Measurements from ENCODE around the gene RBM20.
"Not testable (repeated sequence)": the region's sequence is repeated elsewhere in the genome, so short reads cannot be mapped to it uniquely, and the experiment has no call there.

Gene RBM20

DNA sequence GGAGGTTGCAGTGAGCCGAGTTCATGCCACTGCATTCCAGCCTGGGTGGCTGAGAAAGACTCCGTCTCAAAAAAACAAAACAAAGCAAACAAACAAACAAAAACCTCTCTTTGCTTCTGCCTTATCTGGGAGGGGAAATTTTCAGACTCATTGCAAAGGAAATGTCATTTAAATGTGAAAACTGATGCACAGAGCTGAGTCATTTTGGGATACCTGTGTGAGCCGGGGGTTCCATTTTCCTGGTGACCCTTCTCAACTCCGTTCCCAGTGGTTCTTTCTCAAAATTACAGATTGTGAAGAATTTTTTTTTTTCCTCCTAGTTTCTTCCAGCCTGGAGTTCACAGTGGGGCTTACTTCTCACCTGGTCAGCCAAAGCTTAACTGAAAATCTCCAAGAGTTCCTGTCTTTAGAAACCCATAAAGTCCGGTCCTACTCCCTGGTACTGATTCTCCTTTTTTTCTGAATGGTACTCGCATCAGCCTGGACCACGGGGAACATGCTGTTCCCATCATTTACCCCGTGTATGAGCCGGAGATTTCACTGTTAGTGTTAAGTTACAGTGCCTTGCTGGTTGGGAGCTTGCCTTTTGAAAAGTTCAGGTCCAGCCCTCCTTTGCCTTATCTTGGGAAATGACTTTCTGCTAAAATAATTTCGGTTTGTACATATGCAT, 56.9 kb downstream of the RBM20 start:
- in situ Hi-C loops (cut with MboI; ENCODE audit: low sequenced_read_pairs) = no loop called here

DNA sequence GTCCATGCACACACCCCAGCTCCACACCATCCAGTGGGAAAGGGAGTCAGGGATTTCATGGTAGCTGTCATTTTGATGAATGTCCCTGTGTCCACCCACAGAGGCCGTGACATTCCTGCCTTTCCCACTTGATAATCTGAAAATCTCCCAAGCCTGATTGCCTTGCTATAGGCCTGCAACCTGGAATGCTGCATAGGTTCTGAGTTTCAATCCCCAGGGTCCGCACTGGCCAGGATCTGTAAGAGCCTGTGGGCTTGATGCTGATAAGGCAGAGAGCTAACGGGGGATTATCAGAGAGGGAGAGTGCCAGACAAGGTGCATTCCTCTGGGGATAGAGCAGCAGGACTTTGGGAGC, 57.5 kb downstream of the RBM20 start:
- in situ Hi-C loops (cut with MboI; ENCODE audit: low sequenced_read_pairs) = no loop called here

DNA sequence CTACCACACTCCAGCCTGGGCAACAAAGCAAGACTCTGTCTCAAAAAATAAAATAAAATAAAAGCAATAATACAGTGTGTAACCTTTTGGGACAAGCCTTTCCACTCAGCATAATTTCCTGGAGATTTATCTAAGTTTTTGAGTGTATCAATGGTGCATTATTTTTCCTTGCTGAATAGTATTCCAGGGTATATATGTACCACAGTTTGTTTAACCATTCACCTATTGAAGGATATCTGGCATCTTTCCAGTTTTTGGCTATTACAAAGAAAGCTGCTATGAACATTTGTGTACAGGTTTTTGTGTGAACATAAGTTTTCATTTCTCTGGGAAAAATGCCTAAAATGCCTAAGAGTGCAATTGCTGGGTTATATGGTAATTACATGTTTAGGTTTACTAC, 59.9 kb downstream of the RBM20 start:
- in situ Hi-C loops (cut with MboI; ENCODE audit: low sequenced_read_pairs) = no loop called here

DNA sequence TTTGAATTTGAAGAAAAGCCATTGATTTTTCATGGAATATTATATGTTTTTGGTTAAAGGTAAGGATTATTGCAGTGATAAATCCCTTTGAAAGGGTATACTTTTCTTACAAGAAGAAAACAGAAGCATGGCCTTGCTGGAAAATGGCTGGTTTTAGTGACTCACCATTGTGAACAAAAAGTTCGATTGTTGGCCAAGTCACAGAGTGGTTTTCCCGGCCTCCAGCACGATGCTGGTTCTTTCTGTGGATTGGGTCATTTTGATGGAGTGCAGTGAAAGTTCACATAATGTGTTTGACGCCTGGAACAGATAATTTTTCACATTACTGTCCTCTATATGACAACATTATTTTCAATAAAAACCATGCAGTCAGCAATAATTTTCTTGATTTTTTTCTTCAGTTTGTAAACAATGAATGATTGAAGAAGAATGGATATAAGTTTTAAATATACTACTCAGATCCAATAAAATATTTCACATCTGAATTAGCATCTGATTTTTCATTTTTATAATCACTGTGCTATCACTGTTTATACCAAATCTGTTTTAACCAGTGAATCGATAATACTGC, 60.9 kb downstream of the RBM20 start:
- in situ Hi-C loops (cut with MboI; ENCODE audit: low sequenced_read_pairs) = no loop called here

DNA sequence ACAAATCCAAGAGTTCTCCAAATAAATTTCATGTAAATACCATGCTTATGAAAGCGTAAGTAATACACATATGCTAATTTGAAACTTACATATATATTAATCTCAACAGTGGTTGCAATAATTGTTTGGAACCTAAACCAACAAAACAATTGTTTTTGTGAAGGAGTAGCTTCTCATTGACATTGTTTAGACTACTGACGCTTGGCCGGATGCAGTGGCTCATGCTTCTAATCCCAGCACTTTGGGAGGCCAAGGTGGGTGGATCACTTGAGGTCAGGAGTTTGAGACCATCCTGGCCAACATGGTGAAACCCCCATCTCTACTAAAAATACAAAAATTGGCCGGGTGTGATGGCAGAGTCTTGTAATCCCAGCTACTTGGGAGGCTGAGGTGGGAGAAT, 61.5 kb downstream of the RBM20 start:
- in situ Hi-C loops (cut with MboI; ENCODE audit: low sequenced_read_pairs) = not testable (repeated sequence)

DNA sequence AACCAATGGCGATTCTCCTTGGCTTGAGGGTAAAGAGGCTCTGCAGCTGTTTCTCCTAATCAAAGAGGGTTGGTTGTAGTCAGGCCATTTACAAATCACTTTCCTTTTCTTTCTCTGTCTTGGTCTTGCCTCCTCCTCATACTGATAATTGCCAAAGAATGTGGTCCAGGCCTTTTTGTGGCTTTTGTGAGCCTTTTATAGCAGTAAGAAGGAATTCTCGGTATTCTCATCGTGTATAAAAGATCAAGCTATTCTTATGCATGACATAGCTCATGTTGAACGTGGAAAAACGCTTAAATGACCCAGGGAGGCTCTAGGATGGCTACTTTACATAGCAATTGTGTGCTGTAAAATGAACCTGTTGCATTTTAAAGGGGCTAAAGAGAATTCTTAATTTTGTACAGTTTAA, 62.6 kb downstream of the RBM20 start:
- in situ Hi-C loops (cut with MboI; ENCODE audit: low sequenced_read_pairs) = no loop called here

DNA sequence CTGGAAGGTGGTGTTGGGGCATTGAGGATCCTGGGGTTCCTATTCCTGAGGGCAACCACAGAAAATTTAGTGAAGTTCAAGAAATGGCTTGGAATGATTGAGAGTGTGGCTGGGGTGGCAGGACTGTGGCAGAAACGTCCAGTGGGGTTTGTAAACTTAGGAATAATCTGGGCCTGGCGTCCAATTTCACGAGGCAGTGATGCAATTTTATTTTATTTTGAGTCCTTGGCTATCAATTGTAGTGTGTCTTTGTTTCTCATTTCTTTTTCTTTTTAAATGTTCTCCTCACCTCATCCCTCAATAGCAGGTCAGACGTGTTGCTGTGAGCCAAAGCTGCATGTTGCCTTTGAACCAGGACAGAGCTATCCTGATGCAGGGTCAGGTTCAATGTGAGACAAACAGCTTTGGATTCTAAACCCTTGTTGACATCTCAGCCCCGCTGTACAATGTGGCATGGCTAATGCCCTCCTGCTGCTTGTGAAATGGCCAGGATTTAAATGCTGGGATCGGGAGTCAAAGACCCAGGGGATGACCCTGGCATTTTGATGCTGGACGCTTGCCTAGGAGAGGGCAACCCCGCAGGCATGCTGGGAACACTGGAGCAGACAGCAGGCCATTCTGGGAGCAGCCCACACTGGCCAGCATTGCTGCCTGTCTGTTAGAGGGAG, 64.8 kb downstream of the RBM20 start:
- in situ Hi-C loops (cut with MboI; ENCODE audit: low sequenced_read_pairs) = no loop called here

DNA sequence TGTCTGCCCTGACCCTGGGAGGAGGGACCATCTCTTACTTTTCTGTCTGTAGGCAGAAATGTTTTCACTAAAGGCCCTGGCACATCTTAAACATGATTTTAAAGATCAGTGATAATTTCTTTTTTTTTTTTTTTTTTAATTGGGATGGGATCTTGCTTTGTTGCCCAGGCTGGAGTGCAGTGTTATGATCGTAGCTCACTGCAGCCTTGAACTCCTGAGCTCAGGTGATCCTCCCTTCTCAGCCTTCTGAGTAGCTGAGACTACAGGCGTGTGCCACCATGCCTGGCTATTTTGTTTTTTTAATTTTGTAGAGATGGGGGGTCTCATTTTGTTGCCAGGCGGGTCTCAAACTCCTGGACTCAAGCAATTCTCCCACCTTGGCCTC, 65.3 kb downstream of the RBM20 start:
- in situ Hi-C loops (cut with MboI; ENCODE audit: low sequenced_read_pairs) = no loop called here

DNA sequence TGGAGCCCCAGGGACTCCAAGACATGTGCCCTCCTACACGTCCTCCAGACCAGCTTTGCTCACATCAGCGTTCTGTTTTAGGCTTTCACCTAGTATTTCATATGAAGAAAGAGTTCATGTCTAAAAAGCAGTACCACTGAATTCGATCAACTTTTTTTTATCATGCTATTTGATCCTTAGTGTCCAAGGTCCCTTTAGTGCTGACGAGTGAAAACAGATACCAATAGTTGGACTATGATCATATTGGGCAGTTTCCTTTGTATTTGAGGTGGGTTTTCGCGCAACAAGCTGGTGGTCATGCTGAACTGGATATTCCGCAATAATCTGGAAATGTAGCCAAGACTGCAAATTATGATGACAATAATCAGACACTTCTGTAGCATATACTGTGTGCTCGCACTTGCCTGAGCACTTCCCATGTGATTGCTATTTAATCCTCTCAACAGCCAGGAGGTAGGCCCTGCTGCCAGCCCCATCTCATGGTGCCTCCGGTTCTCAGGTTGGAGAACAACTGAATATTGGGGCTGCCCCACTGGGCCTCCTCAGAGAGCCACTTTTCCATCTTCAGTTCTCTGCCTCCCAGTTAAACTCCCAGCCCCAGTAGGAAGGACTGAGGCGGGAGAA, 65.9 kb downstream of the RBM20 start:
- in situ Hi-C loops (cut with MboI; ENCODE audit: low sequenced_read_pairs) = no loop called here

DNA sequence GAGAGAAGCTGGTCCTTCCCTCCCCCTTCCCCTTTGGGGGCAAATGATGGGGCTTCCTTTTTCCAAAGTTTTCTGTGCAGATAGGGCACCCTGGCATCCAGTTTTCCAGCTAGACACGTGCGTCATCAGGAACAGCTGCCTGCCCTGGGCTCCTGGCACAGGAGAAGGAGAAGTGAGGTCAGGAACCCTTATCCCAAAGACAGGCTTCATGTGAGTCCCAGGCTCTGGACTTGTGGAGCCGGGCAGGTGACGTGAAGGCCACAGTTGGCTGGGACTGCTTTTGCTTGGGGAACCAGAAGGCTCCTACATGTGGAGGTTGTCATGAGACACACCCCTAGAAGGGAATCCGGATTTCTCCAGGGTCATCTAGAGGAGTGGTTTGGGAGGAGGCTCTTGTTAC, 66.5 kb downstream of the RBM20 start:
- in situ Hi-C loops (cut with MboI; ENCODE audit: low sequenced_read_pairs) = no loop called here

DNA sequence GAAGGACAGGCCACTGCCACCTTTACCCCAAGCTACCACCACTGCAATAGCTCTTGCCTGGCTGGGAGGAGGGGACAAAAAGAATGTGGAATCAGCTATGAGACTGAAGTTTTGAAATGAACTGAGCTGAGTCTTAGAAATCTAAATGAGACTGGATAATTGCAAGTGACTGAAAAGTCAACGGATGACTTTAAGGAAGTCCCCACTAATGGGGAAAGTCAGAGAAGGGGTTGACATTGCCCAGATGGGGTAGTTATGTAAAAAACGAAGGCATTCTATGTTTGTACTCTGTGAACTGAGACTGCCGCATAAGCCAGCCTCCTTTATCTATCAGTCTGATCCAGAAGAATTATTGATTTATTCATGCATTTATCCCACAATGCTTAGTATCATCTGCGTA, 67.2 kb downstream of the RBM20 start:
- in situ Hi-C loops (cut with MboI; ENCODE audit: low sequenced_read_pairs) = no loop called here

DNA sequence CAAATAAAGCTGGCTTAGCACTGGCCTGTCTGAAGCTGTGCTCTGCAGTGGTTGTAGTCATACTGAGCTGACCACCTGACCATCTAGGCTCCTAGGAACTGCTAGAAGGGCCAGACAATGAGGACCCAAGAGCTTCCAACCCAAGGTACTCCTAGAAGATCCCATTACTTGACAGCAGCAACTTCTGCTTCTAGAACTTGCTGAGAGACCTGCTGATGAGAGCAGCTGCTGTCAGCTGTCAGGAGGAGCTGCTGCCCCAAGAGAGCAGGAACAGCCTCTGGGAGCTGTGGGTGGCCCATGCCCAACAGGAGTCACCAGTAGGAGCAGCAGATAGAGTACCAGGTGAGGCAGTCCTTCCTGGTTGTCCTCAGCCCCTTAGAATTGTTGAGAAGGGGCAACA, 70.2 kb downstream of the RBM20 start:
- in situ Hi-C loops (cut with MboI; ENCODE audit: low sequenced_read_pairs) = no loop called here

DNA sequence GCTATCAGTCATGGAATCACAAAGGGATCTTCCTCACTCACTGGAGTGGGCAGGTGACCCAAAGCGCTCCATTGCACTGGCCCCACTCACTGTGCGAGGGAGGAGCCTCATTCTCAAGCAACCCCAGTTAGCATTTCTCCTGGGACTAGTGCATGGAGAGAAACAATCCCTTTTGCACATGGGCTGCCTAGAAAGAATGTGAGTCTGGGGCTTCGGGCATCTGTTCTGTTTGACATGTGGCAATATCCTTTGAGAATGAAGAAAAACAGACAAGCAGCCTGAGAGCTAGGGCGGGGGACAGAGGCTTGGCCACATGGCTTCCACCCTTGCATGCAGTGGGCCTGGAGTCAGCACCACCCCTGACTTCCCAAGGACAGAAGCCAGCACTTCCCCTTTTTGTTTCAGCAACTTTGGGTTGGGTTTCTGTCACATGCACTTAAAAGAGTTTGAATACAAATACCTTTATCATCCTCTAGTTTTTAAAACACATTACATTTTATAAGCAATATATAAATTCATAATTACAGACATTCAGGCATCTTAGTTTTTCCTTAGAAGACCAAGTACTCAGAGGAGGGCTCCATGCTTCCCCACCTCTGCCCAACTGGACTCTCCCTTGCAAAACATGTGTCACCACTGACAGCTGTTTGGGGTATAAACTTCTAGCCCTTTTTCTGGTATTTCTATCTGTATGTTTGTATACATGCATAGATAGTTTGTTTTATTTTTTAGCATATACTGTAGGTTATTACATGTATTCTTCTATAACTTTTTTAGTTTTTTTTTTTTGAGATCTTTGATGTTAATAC, 73.8 kb downstream of the RBM20 start:
- in situ Hi-C loops (cut with MboI; ENCODE audit: low sequenced_read_pairs) = no loop called here

DNA sequence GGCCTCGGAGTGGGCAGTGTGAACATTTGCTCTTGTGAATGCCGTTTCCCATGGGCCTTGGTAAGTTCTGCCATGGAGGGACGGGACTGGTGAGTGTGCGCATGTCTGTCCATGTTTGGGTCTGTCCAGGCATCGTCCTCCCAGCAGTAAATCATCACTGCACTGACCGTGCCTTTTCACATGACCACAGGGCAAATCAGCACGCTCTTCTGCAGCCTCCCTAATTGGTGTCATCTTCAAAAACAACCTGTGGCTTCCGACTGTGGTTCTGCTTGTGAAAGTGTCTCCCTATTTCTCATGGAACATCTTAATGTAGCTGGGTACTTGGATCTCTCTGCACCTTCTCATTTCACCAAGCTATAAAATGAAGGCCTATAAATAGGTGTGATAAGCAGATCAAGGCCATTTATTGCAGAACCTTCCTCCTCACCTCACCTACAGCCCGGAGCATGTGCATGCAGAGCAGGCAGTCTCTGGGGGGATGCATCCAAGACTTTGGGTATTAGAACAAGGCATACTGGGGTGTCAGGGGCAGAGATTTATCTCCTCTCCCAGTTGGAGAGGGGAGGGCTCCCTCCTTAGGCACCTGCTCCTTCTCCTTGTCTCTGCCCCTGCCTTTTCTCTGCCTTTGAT, 77.4 kb downstream of the RBM20 start:
- in situ Hi-C loops (cut with MboI; ENCODE audit: low sequenced_read_pairs) = no loop called here

DNA sequence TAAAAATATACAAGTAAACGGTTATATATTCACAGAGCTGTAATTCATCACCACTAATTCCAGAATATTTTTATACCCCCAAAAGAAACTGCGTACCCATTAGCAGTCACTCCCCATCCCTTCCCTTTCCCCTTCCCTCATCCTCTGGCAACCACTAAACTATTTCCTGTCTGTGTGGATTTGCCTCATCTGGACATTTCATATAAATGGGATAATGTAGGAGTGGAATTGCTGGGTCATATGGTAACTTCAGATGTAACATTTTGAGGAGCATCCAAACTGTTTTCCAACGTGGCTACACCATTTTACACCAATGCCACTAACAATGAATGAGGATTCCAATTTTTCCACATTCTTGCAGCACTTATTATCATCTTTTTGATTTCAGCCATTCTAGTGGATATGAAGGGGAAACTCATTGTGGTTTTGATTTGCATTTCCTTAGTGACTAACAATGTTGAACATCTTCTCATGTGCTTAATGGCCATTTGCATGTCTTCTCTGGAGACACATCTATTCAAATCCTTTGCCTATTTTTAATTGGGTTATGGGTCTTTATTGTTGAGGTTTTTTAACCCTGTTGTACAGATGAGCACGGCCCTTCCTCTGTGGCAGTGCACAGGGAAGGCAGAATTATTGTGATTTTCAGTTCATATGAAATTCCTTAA, 79.2 kb downstream of the RBM20 start:
- in situ Hi-C loops (cut with MboI; ENCODE audit: low sequenced_read_pairs) = no loop called here

DNA sequence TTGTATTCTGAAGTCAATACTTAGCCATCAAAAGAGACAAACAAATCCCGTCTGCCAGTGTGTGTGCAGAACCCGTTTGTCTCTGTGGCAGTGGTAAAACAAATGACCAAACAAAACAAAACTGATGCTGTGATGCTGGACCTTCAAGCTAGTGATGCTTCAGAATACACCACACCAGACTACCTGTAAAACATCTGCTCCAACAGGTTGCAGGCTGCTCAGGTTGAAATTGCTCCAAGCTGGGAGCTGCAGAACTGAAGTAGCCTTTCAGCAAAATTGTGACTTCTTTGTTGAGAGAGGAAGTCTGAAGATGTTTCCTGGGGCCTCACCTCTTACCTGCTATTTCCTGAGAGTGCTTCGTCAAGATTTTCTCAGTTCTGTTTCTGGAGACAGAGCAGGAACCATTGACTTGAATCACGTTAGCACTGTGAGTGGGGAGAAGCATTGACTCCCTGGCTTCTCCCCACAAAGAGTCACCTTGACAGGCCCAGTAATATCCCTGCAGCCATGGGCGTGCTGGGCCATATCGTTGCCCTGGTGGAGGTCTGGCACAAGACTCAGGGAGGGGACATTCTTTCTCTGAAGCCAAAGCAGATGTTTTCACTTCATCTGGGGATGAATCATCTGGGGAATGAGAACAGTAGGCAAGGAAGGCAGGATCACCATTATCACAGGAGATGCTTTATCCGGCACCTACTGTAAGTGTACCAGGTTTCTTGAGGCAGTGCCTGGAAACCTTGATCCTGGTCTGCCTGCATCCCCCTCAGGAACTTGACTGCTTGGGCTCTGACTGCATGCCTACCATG, 80.2 kb downstream of the RBM20 start:
- in situ Hi-C loops (cut with MboI; ENCODE audit: low sequenced_read_pairs) = no loop called here

DNA sequence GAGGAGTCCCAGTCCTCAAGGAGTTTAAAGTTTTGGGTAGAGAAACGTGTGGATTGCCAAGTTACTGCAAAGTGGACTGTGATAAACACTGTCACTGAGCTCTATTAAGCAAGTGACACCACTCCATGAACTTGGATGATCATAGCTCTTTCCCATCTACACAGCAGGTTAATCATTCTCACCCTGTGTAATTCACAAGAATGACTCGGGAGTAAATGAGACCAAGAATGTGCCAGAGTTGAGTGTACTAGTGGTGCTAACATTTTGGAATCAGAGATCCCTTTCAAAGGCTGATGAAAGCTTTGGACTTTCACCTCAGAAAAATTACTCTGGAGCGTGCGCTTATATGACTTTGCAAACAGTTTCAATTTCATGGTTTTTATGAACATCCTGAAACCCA, 80.8 kb downstream of the RBM20 start:
- in situ Hi-C loops (cut with MboI; ENCODE audit: low sequenced_read_pairs) = no loop called here

DNA sequence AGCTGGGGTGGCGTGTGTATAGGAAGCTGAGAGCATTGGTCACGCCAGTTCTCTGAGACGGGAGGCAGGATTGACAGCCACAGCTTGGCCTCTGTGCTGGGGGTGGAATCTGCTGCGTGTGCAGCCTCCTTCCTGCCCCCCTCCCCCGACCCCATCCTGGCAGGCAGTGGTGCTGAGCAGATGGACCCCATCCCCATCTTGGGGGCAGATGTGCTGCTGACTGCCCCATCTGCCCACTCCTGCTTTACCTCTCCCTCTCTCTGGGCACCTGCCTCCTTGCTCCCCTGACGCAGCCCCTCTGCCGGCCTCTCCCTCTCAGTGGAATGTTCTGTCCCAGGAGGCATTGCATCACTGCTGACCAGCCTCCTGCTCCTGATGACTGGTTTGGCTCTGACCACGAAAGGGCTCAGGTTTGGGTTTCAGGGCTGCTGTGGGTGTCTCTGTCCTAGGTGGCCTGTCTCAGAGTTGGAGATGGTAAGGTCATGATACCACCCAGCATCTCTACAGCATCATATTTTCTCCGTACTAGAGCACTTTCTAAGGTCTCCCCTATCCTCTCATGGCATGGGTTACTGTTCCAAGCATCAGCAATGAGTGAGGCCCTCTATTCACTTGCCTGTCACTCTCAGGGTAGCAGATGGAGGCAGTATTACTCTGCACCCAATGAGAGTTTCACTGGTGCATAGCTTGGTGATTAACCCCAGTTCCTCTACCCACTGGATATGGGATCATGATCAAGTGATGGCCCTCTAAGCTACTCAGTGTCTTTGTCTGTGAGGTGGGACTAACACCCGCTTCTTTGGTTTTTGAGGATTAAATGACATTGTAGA, 81.9 kb downstream of the RBM20 start:
- in situ Hi-C loops (cut with MboI; ENCODE audit: low sequenced_read_pairs) = no loop called here

DNA sequence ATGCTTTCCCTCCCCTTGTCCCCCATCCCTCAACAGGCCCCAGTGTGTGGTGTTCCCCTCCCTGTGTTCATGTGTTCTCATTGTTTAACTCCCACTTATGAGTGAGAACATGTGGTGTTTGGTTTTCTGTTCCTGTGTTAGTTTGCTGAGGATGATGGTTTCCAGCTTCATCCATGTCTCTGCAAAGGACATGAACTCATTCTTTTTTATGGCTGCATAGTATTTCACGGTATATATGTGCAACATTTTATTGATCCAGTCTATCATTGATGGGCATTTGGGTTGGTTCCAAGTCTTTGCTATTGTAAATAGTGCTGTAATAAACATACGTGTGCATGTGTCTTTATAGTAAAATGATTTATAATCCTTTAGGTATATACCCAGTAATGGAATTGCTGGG, 83.6 kb downstream of the RBM20 start:
- in situ Hi-C loops (cut with MboI; ENCODE audit: low sequenced_read_pairs) = not testable (repeated sequence)

All from HL-60/S4 (cell line).